LNCaP clone FGC (cell line): ENCODE results near the gene LIMS2.

Source experiments
- DNase-seq: peaks from one replicate; pipeline ENCODE4 v3.0.0-alpha.2; 2011; ENCODE audit warnings: low read depth
- H3K4me3 ChIP-seq: 2 replicates; pipeline ENCODE4 v1.5.1; 2011; ENCODE audit warnings: mild to moderate bottlenecking, low read depth, low read length, control low read depth
- TF ChIP-seq, protein P1 (sequence below): IDR thresholded peaks from 2 replicates; pipeline ENCODE4 v1.5.1; 2012; ENCODE audit warnings: mild to moderate bottlenecking; ENCODE audit not compliant: control insufficient read depth, insufficient read depth; ENCODE audit errors: extremely low read depth

LIMS2 gene

DNA sequence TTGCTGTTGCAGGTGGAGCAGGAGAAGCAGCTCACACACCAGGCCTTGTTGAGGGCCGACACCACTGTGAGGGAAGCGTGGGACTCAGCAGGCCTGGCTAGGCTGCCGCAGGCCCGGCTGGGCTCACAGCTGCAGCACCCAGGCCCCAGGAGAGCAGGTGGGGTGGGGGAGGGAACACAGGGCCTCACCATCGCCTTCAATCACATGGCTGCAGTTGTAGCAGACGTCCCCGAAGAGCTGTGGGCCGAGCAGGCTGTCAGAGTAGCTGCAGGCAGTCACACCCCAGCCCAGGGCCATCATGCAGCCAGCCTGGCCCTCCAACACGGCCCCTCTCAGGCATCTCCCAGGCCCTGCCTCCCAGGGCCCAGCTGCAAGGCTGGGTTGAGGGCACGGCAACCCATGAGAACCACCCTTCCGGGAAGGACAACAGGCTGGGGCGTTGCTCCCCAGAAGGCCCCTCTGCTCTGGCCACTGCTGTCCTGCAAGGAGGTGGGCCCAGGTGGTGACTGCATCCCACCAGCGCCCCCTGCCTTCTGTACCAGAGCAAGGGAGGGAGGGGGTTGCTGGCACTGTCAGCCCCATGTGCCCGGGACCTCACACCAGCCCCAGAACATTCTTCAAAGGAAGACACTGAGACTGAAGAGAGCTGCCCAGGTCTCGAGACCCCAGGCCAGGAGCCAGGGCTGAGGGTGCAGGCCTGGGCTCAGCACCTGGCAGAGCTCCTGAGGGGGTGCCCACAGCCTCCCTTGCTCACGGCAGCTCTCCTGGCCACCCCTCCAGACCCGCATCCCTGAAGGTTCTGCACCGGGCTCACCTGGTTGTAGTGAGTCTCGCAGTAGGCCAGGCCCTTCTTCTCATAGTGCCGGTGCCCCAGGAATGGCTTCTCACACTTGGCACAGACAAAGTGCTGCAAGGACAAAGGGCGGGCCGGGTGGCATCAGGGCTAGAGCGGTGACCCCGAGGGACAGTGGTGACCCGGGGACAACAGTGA lies 35.0 kb downstream of the LIMS2 start:
- DNase-seq, result no peak
- no peak overlapping the region for H3K4me3 ChIP-seq
- TF ChIP-seq, protein P1, sequence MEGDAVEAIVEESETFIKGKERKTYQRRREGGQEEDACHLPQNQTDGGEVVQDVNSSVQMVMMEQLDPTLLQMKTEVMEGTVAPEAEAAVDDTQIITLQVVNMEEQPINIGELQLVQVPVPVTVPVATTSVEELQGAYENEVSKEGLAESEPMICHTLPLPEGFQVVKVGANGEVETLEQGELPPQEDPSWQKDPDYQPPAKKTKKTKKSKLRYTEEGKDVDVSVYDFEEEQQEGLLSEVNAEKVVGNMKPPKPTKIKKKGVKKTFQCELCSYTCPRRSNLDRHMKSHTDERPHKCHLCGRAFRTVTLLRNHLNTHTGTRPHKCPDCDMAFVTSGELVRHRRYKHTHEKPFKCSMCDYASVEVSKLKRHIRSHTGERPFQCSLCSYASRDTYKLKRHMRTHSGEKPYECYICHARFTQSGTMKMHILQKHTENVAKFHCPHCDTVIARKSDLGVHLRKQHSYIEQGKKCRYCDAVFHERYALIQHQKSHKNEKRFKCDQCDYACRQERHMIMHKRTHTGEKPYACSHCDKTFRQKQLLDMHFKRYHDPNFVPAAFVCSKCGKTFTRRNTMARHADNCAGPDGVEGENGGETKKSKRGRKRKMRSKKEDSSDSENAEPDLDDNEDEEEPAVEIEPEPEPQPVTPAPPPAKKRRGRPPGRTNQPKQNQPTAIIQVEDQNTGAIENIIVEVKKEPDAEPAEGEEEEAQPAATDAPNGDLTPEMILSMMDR, result no peak

DNA sequence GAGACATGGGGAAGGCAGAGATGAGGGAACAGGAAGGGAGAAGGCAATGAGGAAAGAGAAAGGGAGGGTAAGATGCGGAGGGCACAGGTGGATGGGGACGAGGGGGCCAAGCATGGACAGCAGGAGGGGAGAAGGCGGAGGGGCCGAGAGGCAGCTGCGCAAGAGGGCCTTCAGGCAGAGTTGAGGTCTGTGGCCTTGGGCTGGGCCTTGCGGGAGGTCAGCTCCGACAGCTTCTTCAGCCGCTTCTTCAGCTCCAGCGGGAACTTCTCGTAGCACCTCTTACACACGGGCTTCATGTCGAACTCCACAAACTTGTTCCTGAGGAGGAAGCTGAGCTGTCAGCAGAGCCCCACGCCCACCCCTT lies 36.2 kb downstream of the LIMS2 start:
- no peak overlapping the region for H3K4me3 ChIP-seq
- DNase-seq, result no peak
- TF ChIP-seq, protein P1, result no peak

DNA sequence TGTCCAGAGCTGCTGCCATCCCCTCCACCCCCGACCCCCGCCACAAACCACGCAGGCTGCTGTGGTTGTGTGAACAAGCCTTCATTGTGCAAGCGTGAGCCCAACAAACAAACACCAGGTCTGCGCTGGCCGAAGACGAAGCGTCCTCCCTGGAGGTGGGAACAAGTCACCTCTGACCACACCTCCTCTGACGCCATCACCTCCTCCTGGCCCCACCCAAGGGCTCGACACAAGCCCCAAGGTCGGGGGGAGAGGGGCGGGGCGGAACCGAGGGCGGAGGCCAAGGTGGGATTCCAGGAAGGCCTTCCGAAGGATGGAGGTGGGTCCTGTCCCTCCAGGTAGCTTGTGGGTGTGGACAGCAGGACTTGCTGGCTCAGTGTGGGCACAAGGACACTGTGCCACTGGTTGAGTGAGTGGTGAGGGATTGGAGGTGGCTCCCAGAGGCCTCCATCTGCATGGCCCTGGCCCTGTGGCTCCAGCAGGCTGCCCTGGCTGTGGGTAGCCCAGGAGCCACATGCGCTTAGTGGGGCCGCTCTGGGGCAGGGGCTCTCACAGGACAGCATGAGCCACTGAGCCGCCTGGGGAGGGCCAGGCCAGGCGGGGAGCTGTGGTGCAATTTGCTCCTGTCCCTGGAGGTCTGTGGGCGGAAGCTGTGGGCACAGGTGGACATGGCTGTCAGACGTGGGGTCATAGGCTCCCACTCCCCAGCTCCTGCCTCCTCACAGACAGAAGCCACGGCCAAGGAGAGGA lies 36.8 kb downstream of the LIMS2 start:
- H3K4me3 ChIP-seq, result no peak overlapping the region
- DNase-seq, result no peak
- TF ChIP-seq, protein P1, result no peak

DNA sequence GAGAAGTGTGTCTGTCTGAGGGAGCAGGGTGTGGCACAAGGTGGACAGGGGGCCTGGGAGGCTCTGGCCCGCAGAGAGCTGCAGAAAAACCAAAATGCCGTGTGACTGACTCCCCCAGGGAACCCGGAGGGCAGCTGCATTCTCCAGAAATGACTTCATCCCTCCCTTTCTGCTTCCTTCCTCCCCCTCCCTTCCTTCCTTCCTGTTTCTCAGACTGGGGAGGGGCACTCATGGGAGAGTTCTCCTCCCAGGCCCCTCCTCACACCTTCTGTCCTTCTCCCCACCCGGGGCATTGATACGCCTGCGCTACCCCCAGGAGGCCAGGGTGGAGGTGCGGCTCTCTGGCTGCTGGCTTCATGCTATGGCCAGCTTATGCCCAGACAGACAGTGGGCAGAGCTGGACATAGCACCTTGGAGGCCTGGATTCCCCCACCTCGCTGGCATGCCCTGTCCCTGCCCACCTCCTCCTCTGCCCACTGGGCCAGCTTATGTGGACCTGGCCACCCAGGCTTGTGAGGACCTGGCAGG lies 37.5 kb downstream of the LIMS2 start:
- TF ChIP-seq, protein P1, result no peak
- no peak overlapping the region for H3K4me3 ChIP-seq
- no peak for DNase-seq

DNA sequence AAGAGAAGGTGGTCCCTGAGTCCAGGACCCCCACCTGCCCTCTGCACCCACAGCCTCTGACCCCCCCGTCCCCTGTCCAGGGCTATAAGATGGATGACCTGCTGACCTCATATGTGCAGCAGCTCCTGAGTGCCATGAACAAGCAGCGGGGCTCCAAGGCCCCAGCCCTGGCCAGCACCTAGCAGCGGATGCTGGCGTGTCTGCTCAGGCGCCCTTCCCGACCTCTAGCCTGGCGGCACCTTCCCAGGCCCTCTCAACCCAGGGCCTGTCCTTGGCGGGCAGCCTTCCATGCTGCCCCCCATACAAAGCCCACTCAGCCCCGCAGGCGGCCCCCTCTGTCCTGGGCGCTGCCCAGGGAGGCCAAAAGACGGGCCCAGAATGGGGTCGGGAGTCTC lies 38.1 kb downstream of the LIMS2 start:
- TF ChIP-seq, protein P1, result no peak
- no peak for DNase-seq
- no peak overlapping the region for H3K4me3 ChIP-seq

DNA sequence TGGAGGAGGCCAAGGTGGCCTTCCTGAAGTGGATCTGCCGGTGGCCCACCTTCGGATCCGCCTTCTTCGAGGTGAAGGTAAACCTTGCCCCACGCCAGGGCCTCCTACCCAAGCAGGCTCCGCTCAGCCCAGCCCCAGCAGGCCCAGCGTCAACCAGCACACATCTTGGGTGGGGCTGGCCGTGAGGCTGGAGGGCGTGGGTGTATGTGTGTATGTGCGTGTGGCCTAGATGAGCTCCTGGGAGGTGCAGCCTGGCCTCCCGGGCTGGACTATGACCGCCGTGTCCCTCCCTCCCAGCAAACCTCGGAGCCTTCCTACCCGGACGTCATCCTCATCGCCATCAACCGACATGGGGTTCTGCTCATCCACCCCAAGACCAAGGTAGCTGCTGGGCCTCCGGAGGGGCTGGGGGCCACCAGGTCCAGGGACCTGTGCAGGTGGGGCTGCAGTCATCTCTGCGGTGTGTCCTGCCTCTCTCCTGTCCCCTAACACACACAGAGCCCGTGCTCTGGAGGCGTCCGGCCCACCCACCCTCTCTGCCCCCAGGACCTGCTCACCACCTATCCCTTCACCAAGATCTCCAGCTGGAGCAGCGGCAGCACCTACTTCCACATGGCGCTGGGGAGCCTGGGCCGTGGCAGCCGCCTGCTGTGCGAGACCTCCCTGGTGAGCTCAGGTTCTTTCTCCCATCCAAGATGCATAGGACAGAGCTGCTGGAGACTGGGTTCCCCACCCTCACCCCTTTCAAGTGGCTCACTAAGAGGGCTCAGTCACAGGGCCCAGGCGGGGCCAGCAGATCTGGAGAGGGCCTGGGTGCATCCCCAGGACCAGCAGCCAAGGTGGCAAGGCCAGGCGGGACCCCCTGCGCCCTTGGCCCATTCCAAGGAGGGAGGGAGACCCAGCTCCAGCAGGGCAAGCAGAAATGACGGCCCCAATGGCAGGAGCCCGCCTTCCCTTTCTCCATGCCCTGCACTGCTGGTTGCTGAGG lies 38.8 kb downstream of the LIMS2 start:
- DNase-seq, result no peak
- H3K4me3 ChIP-seq, result no peak overlapping the region
- TF ChIP-seq, protein P1, result no peak
